Mucosa of gallbladder (tissue), 1 donor: ENCODE measurements around the gene VWA5B1. TPM values are rescaled to one million over a fixed set of nuclear protein-coding genes. Genes with fewer than 3 reads are reported as not detected.

Experiments used
- DNase-seq: peaks from one replicate; pipeline ENCODE4 v3.0.0-alpha.2; 2020; ENCODE audit warnings: low spot score
- total RNA-seq: library from RNA; stranded (reverse); gene quantifications from one replicate; pipeline ENCODE4 v1.2.1, GENCODE V29; 2021
- donor health status: DM: no; HTN: no; CAD: no.

Gene VWA5B1
- total RNA-seq, 1 donor from 2014 or later, result 2.1 TPM

DNA sequence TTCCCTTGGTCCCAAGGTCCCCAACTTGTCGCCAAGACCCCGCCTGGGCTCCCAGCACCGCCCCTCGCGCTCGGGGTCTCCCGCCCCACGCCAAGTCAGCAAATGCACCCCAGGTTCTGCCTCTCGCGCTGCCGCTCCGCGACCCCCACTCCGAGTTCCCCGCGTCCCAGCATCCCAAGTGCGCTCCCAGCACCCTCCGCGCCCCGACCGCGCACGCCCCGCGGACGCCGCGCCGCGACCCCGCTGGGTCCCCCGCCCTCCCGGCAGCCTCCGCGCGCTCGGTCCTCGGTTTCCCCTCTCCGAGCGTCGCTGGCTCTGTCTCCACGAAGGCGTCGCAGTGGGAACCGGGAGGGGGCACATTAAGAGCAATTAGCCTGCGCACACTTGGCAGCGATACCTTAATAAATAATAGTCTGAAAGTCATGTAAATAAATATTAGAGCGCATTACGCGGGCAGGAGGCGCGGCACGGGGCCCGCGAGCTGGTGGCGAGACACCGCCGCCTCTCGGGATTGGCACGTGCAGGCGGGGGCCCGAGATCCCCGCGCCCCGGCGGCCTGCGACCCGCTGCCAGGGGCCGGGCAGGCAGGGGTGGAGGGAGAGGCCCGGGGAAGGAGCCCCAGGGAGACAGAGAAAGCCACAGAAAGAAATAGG is 75.9 kb downstream of the VWA5B1 start:
- no peak for DNase-seq

DNA sequence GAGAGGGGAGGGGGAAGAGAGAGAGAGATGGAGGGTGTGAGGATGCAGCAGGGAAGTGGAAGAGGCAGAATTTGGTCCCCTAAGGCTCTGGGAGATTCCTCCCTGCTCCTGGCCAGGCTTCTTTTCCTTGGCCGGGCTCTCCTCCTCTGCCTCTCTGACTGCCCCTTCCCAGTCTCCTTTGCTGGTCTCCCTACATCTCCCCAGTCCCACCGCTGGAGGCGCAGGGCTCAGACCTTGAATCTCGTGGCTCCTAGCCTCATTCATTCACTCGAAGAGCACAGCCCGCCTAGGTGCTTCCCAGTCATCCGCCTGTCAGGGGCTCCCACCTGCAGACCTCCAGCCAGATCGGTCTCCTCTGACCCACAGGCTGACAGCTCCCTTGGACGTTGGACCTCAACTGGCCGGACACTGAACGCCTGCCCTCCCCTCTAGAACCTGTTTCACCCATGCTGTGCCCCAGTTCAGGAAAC is 76.5 kb downstream of the VWA5B1 start:
- no peak for DNase-seq

GRCh38 chr1:20367626-20368025 is 77.0 kb downstream of the VWA5B1 start:
- no peak for DNase-seq

- no peak for DNase-seq
These were observed 78.3 kb downstream of the VWA5B1 start for GRCh38 chr1:20368866-20369470.

DNA sequence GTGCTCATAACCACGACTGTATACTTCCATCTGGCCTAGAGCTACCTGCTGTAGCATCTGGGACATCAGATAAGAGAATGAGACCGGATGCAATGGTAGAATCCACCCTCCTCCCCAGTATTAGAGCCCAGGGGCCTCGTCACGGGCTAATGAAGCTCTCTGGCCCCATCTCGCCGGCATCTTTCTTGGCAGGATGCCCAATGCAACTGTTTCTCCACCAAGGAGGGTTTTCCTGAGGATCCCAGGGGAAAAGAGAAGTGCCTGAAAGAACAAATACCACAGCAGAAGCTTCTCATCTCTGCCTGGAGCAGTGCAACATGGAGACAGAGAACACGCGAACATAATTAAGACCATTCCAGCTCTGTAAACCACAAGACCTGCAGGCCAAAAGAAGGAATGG is 80.0 kb downstream of the VWA5B1 start:
- no peak for DNase-seq

DNA sequence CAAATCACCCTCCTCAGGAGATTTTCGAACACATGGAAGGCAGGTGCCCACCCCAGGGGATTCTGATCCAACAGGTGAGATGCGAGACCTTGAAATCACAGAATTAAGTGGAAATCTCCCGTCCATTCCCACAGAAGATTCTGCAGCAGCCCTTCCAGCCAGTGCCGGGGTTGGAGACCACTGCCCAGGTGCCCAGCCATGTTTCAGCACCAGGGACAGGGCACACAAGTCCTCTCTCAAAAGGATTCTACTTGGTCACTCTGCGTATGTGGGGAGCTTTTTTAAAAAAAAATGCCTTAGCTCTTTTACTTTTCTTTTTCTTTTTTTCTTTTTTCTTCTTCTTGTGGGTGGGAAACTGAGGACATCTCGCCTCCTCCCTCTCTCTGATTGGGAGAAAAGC is 80.7 kb downstream of the VWA5B1 start:
- no peak for DNase-seq

DNA sequence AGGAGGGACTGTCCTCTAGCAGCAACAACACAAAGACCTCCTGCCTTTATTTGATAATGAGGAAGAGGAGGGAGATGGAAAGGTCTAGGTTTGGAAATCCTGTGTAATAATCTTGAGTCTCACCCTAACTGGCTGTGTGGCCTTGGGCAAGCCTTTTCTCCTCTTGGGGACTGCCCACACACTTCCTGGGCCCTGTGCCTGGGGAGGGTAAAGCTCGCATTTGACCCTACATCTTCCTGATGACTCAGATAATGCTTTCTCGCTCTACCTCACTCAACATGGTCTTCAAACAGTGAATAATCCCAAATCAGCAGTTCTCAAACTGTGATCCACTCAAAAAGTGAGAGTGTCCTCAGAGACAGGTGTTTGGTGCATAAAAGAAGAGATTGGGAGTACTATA is 81.2 kb downstream of the VWA5B1 start:
- no peak for DNase-seq

GRCh38 chr1:20372676-20373075 is 82.0 kb downstream of the VWA5B1 start:
- no peak for DNase-seq

DNA sequence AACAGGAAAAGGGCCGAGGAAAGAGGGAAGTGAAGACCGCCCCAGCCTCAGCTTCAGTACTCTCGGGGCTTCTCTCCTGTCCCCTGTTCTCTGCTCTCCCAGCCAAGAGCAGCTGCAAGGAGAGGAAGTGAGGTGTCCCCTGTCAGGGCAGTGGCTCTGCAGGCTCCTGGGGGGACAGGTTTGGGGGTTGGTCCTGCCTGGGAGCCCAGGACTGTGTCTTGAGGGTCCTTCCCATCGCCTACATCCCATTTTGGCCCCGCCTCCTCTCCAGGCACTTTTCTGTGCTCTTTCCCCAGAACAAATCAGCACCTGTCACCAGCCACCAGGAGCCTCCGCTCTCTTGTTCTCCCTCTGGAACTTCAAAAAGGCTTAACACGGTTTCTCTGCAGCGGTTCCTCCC is 82.6 kb downstream of the VWA5B1 start:
- no peak for DNase-seq

- no peak for DNase-seq
These were observed 83.1 kb downstream of the VWA5B1 start for GRCh38 chr1:20373764-20374163.

GRCh38 chr1:20375563-20375962 is 84.9 kb downstream of the VWA5B1 start:
- DNase-seq, result no peak

DNA sequence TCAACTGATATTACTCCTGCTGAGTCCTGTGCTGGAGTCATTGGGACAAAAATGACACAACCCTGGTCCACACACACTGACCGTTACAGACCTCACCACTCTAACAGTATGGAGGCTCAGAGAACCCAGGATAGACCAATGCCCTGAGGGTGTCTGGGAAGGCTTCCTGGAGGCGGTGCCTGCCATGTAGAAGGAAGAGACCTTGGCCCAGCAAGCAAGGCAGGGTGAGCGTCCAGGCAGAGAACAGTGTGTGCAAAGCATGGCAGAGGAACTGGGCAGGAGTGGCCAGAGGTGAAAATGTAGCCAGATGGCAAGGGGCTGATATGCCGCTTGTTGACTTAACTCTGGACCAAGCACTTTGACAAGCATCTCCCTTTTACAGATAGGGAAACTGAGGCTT is 85.5 kb downstream of the VWA5B1 start:
- DNase-seq, result no peak

DNA sequence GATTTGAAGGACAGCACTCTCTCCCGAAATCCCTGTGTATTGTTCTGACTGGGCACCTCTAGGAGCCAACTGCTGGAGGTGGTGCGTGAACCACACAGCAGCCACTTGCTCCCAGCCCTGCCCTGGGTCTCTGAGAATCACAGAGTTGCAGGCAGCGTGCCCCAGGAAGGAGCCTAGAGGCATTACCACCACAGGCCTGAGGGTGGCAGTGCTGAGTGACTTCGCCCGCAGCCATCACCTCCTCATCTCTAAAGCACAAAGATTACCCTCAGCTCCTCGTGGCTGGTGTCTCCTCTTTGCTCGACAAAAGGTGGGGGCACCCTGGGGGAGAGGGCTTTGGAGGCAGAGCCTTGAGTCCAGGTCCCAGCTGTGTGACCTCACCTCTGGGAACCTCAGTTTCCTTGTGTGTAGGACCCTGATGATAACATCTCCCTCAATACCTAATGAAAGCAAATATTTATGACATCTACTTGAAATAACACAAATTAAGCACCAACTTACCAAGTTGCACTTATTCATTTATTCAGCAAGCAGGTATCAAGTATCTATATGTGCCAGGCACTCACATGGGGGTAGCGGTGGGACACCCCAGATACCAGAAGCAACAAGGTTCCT is 86.3 kb downstream of the VWA5B1 start:
- peak; percentile 26 for DNase-seq

DNA sequence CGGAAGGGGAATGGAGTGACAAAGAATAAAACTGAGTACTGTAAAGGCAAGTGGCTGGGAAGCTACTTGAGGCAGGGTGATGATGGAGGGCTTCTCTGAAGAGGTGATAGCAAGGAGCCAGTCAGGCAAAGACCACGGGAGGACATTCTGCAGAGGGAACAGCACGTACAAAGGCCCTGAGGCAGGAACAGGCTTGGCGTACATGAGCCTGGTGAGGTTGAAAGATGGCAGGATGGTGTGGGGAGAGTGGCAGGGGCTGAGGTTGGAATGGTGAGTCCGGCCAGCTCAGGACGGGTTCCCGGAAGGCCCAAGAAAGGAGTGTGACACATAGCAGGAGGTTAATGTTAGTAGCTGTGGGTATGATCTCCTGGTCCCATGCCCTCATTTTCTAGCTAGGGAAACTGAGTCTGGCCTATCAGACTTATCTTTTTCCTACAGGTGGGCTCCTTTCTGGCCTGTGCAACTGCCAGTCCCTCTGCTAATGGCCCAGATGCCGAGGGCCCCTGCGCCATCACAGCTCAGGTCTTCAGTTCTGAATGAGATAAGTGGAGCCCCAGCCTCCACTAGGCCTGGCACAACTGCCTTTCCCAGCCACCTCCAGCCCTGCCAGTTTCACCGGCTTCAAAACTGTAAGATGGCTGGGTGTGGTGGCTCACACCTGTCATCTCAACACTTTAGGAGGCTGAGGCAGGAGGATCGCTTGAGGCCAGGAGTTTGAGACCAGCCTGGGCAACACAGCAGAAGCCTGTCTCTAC is 87.0 kb downstream of the VWA5B1 start:
- no peak for DNase-seq

- DNase-seq, result no peak
These were observed 88.4 kb downstream of the VWA5B1 start for GRCh38 chr1:20379075-20379474.

DNA sequence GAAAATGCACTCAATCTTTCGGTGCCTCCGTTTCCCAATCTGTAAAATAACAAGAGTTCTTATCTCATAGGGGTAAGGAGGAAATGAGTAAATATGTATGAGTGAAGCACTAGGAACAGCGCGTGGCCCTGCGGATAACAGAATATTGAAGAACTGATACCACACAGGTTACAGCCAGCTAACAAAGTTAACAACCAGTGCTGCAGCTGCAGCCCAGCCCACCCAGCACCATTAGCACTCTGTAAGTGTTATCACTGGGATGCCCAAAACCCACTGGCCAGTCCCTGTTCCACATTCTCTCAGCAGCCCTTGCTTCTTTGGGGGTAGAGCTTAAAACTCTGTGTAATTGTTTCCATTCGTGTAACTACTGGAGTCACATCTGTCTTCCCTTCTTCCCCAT is 89.5 kb downstream of the VWA5B1 start:
- no peak for DNase-seq

DNA sequence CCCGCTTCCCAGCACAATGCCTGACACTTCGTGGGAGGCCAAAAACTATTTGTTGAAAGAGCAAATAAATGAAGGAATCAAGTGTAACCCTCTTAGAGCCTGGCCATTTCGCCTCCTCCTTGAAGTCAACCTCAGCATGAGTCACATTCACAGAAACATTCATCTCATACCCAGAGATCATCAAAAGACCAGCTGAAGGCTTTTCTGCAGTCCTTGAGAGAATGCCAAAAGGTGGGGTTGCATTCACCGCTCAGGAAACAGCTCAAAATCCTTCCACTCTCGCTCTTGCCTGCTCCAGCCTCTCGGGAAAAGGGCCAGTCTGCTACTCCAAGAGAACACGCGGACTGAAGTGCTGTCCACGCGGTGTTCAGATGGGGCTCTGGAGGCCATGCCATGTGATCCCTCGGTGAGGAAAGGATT is 90.0 kb downstream of the VWA5B1 start:
- no peak for DNase-seq

DNA sequence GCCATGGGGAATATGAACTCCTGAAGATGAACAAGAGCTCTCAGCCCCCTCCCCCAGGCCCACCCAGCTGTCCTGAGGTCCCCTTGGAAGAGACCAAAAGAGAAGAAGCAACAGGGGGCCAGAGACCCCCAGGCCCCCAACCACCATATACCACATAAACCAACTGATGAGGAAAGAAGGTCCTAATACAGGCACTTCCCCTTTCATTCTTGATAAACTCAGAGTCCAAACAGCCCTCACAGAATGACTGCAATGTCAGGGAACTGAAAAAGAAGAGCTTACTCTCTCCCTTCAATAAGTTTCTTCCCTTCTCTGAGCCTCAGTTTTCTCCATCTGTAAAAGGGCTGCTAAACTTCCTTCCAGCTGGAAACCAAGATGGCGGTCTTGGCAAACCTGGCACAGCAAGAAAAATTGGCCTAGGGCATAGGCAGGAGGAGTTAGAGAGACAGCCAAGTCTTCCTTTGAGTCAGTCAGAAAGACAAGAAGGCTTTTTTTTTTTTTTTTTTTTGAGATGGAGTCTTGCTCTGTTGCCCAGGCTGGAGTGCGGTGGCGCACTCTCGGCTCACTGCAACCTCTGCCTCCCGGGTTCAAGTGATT is 90.5 kb downstream of the VWA5B1 start:
- DNase-seq, result no peak

GRCh38 chr1:20381961-20382360 is 91.3 kb downstream of the VWA5B1 start:
- DNase-seq, result no peak

GRCh38 chr1:20382711-20383110 is 92.0 kb downstream of the VWA5B1 start:
- no peak for DNase-seq

- no peak for DNase-seq
These were observed 93.0 kb downstream of the VWA5B1 start for GRCh38 chr1:20383631-20384030.

DNA sequence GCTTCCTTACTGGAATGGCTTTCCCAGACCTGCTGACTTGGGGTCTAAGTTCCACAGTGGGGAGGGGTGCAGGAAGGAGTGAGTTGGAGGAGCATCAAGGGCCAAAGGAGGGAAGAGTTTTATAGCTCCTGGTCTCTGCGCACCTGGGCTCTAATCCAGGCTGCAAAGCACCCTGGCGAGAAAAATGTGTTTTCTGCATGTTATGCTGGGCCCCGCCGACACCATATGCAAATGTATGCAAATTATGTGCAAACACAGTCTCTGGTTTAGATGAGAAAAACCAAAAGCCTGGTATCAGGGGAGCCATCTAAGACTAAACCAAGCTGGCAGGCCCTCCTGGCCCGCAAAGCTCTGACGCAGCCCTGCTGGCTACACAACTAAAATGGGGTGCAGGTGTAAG is 95.0 kb downstream of the VWA5B1 start:
- DNase-seq, result no peak
